Measurements from ENCODE around the gene GLIS1.

Gene GLIS1

DNA sequence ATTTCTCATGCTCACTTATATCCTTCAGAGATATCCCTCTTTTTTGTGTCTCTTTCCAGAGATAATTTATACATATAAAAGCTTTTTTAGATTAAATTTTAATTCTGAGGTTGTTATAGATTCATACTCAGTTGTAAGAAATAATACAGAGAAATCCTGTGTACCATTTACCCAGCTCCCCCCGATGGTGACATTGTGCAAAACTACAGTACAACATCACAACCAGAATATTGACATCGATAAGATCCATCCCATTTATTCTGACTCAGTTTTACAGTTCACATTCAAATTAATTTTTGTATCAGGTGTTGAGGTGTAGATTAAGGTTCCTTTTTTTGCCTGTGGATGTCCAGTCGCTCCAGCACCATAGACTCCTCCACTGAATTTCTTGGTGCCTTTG lies 265.5 kb downstream of the GLIS1 start:
- DNase-seq = no peak

DNA sequence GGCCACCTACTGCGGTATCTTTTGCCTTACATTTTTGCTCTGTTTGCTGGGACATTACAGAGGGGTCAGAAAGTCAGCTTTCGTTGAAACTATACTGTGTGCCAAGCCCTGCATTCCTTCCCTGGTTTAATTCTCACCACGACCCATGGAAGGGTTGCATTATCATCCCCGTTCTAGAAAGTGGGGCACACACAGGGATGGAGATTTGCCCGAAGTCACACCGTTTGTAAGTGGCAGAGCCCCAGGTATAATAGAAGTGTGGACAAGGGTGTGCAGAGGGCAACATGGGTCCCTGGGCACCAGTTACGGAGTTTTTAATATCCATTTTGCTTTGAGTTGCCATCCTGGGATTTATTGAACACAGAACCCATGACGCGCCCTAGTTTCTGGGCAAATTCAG lies 268.0 kb downstream of the GLIS1 start:
- no peak for DNase-seq

DNA sequence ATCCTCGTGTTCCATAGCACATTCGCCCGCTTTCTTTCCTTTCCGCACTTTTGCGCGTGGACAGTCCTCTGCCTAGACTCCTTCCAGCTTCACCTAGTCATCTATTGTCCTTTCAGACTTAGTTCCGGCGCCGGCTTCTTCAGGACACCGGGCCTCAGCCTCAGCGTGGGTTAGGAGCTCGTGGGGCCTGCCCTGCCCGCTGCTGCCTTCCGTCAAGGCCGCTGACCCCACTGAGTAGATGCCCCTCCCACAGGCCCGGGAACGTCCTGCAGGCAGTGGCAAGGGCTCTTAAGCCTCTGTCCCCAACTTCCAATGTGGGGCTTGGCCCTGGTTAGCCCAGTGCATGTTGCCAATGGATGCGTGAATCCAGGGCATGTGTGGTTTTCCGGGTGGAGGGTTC lies 268.4 kb downstream of the GLIS1 start:
- no peak for DNase-seq

DNA sequence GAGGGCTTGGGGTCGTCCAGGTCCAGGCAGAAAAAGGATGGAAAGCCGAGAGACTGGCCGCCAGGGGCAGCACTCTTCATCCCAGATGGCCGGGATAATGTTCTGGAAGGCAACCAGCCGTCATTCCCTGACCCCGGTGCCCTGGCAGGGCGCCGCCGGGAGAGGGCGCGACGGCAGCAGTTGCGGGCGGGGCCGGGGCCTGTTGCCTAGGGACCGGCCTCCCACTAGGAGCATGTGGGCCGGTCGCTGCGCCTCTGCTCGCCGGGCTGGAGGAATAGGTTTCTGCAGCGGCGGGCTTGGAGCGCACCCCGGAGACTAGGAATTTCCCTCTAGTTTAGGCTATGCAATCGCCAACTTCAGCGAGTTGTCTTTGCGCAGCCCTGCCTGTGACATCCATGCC lies 268.8 kb downstream of the GLIS1 start:
- DNase-seq = peak; percentile 63

DNA sequence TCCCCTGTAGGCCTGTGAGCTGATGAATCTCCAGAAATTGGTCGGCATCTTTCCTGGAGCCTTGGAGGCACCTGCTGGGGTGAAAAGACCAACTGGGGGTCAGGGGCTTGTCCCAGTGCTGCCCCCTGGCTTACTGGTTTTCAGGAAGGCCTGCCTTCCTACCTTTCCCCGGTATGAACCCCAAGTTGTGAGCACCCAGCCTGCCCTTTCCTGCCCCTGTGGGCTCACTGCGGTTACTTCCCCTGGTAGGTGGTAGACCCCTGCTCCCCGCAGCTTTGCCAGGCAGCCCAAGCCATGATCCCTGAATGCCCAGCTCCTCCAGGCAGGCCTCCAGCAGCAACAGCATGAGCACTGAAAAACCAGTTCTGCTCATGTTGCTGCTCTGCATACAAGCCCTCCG lies 269.6 kb downstream of the GLIS1 start:
- no peak for DNase-seq

DNA sequence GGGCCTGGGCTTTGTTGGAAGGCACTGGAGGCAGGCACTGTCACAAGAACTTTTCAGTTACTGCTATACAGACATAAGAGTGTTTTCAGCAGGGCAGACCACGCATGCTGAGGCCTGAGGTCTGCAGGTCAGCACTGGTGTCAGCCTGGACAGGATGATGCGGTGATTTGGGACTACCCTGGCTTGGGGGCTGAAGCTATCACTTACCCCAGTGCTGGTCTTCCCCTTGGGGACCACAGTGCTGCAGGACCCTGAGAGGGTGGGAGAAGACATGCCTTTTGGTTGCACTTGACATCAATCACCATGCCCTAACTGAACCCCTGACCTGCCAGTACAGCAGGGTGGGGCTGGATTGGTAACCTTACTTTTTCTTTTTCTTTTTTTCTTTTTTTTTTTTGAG lies 270.6 kb downstream of the GLIS1 start:
- DNase-seq = no peak

DNA sequence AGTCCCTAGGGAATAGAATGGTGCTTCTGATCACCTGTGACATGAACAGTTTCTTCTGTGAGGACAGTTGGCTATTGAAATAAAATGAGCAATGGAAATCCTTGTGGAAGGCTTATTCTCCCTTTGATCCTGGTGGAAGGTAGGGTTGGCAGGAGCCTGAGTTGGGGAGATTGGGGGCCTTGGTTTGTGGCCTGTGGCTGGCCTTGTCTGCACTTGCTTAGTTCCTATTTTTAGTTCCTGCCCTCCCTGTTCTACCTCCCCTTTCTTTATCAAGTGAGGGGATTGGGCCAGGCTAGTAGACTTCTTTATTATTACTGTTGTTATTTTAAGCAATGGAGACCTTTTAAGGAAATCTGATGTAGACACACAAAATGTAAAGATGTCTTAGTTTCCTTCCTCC lies 271.6 kb downstream of the GLIS1 start:
- no peak for DNase-seq

DNA sequence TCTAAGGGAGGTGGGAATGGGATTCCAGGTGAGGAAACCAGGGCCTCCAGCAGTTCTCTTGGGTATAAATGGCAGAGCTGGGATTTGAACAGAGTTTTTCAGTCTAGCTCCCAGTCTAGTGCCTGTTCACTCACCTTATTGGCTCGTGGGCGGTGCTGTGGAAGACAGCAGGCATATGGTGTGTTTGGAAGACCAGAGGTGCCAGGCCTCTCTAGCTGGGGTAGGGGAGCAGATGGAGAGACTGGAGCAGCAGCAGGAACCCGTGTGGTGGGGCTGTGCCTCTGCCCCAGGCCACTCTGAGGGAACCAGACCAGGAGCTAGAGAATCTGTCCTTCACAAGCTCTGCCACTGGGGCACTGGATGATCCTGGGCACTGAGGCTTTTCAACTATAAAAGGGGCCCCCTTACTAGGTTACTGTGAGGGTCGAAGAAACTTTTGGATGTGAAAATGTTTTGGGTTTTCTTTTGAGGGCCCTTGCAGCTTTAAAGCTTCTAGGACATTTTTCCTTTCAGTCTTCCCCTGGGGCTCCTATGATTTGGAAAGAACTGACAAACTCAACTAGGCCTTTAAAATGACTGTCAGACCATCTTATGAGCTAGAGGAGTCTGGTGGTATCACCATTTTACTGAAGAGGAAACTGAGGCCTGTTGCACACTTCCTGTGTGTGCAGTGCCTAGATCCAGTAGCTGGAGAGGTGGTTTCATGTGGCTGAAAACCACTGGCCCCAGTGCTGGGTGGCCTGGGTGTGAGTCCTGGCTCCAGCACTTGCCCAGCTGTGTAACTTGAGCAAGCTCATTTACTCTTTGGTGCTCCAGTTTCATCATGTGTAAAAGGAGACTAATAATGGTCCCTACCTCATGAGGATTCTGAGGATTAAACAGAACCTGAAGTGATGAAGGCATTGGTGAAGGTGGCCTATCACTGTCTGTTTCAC lies 273.7 kb downstream of the GLIS1 start:
- no peak for DNase-seq

DNA sequence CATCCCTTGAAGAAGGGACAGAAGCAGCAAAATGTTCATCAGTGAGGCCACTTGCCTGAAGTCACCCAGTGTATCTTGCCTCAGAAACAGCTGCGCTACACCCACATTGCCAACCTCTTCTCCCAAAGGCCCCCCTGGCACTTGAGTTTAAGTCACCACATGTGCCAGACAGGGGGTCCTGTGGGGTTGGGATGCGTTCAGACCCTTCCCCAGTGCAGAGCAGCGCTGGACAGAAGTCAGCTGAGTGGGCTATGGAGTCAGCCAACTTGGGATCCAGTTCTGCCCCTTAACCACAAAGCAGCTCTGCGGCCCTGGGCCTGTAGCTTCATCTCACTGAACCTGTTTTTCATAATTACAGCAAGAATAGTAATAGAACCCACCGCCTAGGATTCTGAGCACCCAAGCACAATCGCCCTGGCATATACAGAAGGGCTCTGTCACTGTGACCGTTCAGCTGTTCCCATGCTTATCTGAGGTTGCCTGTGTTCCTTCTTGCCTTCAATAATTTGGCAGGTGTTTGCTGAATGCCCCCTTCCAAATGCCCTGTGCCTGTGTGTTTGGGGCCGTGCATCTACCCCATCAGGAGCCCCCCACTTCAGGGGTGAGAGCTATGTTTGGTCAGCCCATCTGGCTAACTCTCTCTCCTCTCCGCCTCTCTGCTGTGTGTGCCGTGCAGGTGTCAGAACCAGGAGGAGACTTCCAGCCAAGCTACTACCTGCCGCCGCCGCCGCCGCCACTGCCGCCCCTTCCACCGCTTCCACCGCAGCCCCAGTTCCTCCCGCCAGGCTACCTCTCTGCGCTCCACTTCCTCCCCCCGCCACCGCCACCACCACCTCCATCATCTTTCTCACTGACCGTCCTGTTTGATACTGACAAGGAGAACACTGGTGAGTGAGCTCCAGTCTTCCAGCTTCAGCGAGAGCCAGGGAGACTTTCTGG lies 274.7 kb downstream of the GLIS1 start:
- DNase-seq = no peak

DNA sequence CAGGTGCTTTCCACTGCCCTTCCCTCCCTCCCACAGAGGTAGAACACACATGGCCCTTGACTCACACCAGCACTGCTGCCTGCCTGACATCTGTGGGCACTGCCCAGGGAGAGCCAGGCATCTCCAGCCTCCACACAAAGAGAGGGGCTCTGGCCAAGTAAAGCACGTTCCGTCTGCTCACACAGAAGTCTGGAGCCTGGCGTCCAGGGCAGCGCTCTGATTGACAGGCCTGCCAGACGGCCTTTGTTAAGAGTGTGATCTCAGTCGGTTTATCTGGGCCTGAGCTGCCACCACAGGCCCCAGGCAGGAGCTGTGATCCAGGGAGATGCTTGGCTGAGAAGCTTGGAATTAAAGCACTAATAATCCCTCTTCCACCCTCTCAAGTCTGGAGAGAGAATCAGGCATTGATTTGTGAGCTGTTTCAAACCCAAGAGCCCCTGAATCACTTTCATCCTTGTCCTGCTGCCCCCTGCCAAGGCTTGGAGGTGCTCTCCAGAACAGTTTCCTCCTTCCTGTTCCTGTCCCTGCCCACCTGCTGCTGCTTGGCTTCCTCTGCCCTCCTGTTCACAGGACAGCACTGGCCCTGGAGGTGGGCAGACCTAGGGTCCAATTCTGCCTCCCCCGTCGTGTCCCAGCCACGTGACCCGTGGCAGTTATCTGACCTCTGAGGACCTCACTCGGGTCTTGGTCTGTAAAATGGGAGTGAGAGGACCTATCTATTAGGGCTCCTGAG lies 276.0 kb downstream of the GLIS1 start:
- no peak for DNase-seq

DNA sequence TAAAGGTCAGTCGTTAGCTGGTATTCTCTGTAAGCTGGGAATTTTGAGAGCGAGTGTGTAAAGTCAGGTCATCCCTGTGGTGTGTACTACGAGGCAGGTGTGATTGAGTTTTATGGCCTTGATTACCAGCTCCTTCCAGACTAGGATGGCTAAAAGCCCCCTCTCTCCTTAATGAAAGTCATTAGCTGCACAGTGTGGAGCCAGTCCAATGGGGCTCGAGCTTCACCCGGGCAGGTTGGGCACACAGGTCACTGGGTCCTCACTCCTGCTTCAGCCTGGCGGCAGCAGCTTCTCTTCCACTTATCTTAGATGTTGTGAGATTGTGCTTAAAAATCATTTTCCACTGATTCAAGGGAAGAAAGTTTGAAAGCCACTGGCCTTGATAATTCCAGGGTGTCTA lies 276.8 kb downstream of the GLIS1 start:
- no peak for DNase-seq

DNA sequence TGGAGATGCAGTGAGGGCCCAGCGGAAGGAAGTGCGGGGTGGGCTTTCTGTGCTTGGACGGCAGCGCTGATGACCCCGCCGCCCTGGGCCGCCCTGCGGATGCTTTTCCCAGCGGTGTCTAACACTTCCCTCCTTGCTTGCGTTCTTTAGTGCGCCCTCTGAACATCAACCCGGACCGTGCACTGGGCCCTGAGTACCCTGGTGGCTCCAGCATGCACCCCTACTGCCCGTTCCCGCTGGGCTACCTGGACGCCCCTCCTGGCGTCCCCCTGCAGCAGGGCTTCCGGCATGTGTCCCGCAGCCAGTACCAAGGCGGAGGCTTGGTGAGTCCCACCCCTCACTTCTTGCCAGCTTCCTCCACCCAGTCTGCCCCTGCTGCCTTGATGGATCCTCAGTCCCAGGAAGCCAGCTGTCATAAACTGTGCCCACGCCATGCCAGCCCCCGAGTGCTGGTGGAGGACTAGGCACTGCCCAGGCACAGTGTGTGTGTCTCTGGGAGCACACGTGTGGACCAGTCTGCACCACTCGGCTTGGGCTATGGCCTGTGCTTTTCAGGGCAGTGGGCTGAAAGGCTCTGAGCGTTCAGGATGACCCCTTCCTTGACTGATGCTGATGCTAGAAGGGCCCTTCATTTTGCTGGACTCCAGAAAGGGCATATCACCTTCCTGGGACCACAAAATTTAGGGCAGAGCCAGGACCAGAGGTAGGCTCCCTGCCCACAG lies 277.5 kb downstream of the GLIS1 start:
- no peak for DNase-seq

DNA sequence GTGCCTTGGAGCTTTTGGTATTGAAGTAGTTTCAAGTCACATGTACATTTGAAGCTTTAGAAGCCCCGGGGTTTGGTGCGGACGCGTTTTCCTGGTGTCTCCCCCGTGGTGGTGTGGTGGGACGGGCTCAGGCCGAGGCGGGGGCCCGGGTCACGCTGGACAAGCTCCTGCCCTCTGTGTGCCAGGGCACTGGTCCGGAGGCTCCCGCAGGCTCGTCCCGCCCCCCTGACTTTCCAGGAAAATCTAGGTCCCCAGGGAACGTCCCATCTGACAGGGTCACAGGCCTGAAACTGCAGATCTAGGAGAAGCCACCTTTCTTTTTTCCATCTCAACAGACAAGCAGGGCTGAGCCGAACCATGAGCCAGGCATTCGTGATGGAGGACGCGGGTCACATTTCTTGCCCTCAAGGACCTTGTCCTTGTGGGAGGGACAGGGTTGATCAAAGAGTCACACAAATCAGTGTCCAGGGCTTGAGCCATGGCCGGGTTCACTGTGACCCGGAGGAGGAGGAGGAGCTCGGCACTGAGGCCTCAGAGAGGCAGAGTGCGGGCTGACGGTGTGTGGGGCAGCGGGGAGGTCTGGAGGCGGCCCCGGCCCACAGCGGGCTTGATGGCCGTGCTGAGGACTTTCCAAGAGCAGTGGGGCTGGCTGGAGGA lies 278.2 kb downstream of the GLIS1 start:
- DNase-seq = no peak

DNA sequence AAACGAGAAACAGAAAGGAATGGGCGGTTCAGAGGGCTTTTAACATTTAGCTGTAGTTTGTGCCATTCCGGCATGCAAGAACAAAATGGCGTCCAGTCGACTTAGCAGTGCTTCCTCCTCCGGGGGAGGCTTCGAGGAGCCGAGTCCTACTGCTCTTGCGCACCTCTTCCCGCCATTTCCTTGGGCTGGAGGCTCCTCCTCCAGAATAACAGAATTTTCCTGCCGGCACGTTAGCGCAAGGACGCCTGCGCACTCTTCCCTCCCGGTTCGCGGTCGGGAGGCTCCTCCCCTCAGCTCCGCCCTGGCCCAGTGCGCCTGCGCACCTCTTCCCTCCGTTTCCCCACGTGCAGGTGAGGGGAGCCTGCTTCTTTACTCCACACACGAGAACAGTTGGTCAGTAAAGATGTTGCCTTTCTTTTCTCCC lies 278.7 kb downstream of the GLIS1 start:
- no peak for DNase-seq

DNA sequence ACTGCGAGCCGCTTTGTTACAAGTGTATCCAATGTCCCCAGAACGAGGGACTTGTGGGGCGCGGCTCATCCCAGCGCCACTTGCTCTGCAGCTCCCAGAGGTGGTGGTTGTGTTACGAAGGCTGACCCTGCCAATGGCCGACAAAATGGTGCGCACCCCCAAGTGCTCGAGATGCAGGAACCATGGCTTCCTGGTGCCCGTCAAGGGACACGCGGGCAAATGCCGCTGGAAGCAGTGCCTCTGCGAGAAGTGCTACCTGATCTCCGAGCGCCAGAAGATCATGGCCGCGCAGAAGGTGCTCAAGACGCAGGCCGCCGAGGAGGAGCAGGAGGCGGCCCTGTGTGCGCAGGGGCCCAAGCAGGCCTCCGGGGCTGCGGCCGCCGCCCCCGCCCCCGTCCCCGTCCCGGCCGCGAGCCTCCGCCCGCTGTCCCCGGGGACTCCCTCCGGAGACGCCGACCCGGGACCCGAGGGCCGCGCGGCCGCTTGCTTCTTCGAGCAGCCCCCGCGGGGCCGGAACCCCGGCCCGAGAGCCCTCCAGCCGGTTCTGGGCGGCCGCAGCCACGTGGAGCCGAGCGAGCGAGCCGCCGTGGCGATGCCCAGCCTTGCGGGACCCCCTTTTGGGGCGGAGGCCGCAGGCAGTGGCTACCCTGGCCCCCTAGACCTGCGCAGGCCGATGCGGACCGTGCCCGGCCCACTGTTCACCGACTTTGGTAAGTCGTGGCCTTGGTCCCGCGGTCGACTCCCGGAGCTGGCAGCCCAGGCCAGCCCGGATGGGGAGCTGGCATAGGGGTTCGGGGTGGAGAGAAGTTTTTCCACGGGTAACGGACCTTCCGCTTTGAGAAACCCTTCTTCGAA lies 279.4 kb downstream of the GLIS1 start, which contains the start of gene DMRTB1:
TSS of gene DMRTB1 (plus strand) at position 79 of the 855 bp plus-strand sequence. CDS start at position 134, 55 bp downstream.
- DNase-seq = no peak

DNA sequence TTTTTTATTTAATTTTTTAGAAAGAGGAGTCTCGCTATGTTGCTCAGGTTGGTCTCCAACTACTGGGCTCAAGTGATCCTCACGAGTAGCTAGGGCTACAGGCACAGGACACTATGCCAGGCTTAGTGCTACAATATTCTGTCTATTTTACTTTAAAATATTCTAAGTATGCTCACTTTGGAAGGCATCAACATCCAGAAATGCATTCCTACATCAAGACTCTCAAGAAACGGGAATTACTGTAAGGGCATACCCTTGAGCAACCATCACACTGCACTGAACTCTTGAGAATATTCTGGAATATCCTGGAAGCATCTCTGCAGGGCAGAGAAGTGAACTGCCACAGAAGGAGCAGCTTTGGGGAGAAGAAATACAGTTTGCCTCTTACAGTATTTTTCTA lies 280.3 kb downstream of the GLIS1 start:
- no peak for DNase-seq

Measured in midbrain (tissue), 1 donor.